ENCODE data around the gene ETNK2.
"Not testable (repeated sequence)": the region's sequence is repeated elsewhere in the genome, so short reads cannot be mapped to it uniquely, and the experiment has no call there.

The ETNK2 gene

GRCh38 chr1:204094313-204094729 lies 57.5 kb downstream of the ETNK2 start:
- no peak for FAIRE-seq

GRCh38 chr1:204093781-204094180 lies 58.1 kb downstream of the ETNK2 start:
- no peak for FAIRE-seq

DNA sequence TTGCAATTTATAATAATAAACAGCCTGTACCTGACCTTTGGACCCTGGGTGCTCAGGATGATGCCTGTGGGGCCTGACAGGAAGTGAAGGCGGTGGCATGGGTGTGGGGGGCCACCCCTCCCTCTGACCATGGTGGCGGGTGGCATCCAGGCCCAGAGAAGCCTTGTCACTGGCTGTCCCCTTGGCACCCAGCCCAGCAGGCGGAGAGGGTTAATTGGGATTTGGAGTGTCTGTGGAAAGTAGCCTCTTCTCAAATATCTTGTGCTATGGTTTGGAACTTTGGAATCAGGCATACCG lies 58.5 kb downstream of the ETNK2 start:
- FAIRE-seq = no peak

GRCh38 chr1:204092632-204093420 lies 59.0 kb downstream of the ETNK2 start:
- no peak for FAIRE-seq

GRCh38 chr1:204091787-204092312 lies 60.0 kb downstream of the ETNK2 start:
- no peak for FAIRE-seq

- no peak for FAIRE-seq
Observed at GRCh38 chr1:204091066-204091465, 60.8 kb downstream of the ETNK2 start.

- FAIRE-seq = not testable (repeated sequence)
Observed at GRCh38 chr1:204090132-204090531, 61.7 kb downstream of the ETNK2 start.

GRCh38 chr1:204089044-204089751 lies 62.6 kb downstream of the ETNK2 start:
- FAIRE-seq = no peak

DNA sequence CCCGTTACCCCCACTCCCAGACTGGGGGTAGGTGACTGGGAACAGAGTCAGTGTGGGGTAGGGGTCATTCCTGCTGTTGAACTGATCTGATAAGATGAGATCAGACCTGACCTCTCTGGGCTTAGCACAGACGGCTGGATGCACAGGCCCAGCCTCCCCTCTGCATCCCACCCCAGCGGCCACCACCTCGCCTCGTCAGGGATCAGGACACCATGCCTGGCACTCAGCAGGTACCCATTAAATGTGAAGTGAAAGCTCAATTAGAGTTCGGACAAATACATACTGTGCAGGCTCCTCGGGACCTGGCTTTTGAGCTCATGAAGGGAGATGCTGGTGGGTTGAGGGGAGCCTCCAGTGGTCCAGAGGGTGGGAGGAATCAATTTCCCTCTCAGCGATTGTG lies 63.2 kb downstream of the ETNK2 start:
- FAIRE-seq = no peak

DNA sequence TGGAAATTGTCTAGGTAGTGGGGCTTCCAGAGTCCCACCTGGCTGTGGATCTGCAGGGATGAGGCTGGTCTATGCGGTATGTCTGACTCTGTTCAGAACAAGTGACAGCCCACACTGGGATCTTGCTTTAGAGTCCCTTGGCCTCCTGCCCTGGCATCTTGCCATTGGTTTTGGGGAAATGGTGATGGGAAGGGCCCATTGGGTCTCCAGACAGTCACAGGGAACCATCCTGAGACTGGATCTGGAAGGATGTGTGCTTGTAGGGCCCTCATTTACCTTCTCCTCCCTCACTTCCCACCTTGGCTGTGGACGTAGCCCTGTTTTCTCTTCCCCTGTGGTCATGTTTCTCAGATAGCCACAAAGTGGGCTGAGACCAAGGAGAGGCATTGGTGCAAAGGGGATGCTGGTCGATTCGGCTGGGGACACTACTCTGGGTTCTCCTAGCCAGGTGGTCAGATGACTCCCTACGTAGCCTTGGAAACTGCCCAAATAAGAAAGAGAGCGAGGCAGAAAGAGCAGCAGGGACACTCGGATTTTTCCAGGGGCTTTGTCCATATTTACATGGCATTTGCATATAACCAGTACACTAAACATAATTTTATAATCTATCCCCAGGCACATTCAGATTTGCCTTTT lies 63.8 kb downstream of the ETNK2 start:
- no peak for FAIRE-seq

DNA sequence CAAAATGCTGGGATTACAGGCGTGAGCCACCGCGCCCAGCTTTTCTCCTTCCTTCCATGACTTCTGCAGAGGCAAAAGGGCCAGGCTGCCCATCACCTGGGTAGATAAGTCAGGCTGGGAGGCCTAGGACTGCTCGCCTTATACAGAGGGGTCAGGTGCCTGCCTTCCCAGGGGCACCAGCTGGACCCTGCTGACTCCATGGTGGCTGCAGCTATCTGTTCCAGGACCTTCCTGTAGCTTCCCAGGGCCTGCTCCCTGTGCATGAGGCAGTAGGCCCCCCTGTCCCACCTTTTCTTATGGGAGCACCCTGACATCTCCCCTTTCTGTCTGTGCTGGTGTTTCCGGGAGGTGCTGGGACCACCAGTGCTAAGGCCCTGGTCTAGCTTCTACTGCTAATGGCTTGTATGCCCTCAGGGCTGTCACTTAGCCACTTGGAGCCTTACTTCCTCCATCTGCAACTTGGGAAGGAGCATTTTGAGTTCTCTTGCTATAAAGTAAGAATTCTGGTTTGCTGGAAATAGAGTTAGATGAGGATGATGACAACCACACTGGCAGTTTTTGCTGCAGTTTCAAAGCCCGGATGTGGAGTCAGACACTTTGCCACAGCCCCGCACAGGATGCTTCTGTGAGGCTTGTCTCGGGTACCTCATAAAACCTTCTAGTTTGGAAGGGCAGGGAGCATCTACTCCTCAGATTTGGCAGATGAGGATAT lies 64.5 kb downstream of the ETNK2 start:
- no peak for FAIRE-seq

- no peak for FAIRE-seq
Observed at GRCh38 chr1:204085876-204086275, 66.0 kb downstream of the ETNK2 start.

DNA sequence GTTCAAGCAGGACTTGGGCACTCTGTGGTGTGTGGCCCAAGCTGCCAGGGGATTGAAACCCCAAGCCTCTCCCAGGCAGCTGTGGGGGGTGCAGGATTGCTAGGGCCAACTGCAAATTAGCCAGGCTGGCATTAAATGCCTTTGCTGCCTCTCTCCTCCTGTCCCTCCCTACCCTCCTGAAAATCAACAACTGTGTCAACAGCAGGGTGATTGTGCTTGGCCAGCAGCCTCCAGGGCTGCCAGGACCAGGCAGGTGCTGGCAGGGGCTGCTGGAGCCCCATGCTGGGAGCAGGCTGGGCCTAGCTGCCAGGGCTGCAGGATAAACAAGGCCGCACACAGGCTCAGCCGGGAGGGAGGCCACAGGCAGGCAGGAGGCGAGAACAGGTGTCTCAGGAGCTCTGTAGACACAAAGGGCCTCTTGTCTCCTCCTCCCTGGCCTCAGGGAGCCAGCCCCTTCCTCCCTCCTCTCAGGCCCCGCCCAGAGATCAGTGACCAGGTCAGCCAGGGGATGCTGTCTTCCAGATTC lies 67.5 kb downstream of the ETNK2 start:
- no peak for FAIRE-seq

DNA sequence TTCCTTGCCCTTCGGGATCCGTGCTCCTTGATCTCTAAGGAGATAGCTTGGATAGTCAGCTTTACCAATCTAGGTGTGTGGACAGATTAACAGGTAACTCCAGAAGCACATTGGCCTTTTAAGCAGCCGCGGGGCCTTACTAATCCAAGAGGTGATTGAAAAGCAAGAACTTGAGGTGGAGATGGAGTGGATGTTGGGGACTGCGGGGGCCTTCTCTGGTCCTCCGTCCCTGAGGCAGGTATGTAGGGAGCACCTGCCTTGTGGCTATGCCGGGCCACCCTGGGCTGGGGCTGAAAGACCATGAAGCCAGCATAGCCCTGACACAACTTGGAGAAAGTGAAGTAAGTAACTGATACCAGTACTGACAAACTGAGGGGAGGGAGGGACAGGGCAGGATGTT lies 68.4 kb downstream of the ETNK2 start:
- FAIRE-seq = no peak

DNA sequence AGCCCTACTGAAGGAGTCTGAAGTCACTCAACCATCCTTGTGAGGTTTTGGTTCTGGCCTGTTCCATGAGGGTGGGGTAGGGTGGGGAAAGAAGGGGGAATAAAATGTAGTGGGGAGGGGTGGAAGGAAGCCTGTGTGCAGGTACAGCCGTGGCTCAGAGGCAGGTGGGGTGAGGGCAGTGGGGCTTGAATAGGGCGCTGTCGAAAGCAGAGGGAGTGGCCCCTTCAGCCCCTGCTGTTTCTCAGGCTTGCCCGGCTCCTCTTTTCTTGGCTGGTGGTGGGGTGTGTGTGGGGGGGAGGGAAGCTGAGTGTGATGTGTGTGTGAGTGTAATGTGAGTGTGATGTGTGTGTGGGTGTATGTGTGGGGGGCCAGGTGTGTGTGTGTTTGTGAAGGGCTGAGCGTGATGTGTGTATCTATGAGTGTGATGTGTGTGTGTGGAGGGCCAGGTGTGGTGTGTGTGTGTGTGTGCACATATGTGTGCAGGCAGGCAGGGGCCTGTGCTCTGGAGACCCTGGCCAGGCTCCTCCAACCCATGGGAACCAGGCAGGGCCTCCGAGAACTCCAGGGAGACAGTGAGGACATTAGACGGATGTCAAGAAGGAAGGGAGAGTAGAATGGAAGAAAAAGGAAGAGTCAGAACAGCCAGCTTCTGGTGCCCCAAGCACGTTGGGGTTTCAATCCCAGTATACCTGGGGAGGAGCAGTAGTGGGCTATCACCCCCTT lies 69.9 kb downstream of the ETNK2 start:
- no peak for FAIRE-seq

GRCh38 chr1:204081164-204081790 lies 70.6 kb downstream of the ETNK2 start:
- no peak for FAIRE-seq
